ENCODE measurements around the gene HEXA.

HEXA gene

GRCh38 chr15:72344602-72345001, 31.2 kb downstream of the HEXA start:
- Histone ChIP-seq H3K27me3 (ENCODE audit: control insufficient read depth in 3 of 3, insufficient read depth in 3 of 3, low read depth in 1 of 3, low read length in 3 of 3) (no peaks in the 10 kb centered on the region), H3K9me3 (replicated peaks in 1 of 2; ENCODE audit: control insufficient read depth in 2 of 2, insufficient read depth in 1 of 2, low read depth in 1 of 2, low read length in 2 of 2) (no peaks in the 10 kb centered on the region), H3K27ac (replicated peaks; ENCODE audit: low read length) (no peak overlapping the region), H3K4me2 (ENCODE audit: insufficient read depth, low read length, poor library complexity, severe bottlenecking) (no peak overlapping the region), H2AFZ (ENCODE audit: low read length) (no peak overlapping the region), H4K91ac (ENCODE audit: low read depth, low read length, poor library complexity) (no peak overlapping the region), H2BK5ac (ENCODE audit: low read length) (no peak overlapping the region), H3K36me3 (replicated peaks in 1 of 2; ENCODE audit: control insufficient read depth in 2 of 2, insufficient read depth in 2 of 2, low read length in 2 of 2) (peaks cover 18 to 67% of the 10 kb centered on the region in 2 donors), H3K9ac (ENCODE audit: low read depth, low read length, poor library complexity) (no peak overlapping the region), H2BK12ac (ENCODE audit: low read length) (no peak overlapping the region), H3K4me1 (ENCODE audit: control insufficient read depth in 2 of 2, insufficient read depth in 1 of 2, low read depth in 1 of 2, low read length in 2 of 2) (peaks cover 0 to 1% of the 10 kb centered on the region in 2 donors), H3K79me1 (ENCODE audit: low read depth, low read length) (no peaks in the 10 kb centered on the region), H2BK120ac (ENCODE audit: low read depth, low read length) (no peak overlapping the region), H3K4me3 (ENCODE audit: low read length in 2 of 2) (no peak overlapping the region), H3K18ac (ENCODE audit: low read length) (no peak overlapping the region), H3K4ac (ENCODE audit: low read length) (no peak overlapping the region), H2BK15ac (ENCODE audit: low read length) (no peak overlapping the region), H4K8ac (ENCODE audit: low read depth, low read length) (no peak overlapping the region), H2AK5ac (ENCODE audit: low read depth, low read length) (no peak overlapping the region), H3K14ac (ENCODE audit: low read length) (no peak overlapping the region), H3K23ac (ENCODE audit: low read depth, low read length, poor library complexity) (no peak overlapping the region)
- WGBS, 2 donors (ENCODE audit: extremely low coverage in 2 of 2, insufficient read length in 2 of 2, insufficient replicate concordance in 1 of 2), result no CpG with 5 or more reads among the region's 1 CpG
- no peak for DNase-seq (ENCODE audit: low spot score)

- Histone ChIP-seq H2BK15ac (ENCODE audit: low read length) (no peak overlapping the region), H3K79me1 (ENCODE audit: low read depth, low read length) (no peaks in the 10 kb centered on the region), H2AK5ac (ENCODE audit: low read depth, low read length) (no peak overlapping the region), H3K18ac (ENCODE audit: low read length) (no peak overlapping the region), H3K23ac (ENCODE audit: low read depth, low read length, poor library complexity) (no peak overlapping the region), H3K9me3 (replicated peaks in 1 of 2; ENCODE audit: control insufficient read depth in 2 of 2, insufficient read depth in 1 of 2, low read depth in 1 of 2, low read length in 2 of 2) (no peaks in the 10 kb centered on the region), H3K4me1 (ENCODE audit: control insufficient read depth in 2 of 2, insufficient read depth in 1 of 2, low read depth in 1 of 2, low read length in 2 of 2) (peaks cover 0 to 1% of the 10 kb centered on the region in 2 donors), H2BK120ac (ENCODE audit: low read depth, low read length) (no peak overlapping the region), H2BK12ac (ENCODE audit: low read length) (no peak overlapping the region), H4K8ac (ENCODE audit: low read depth, low read length) (no peak overlapping the region), H3K14ac (ENCODE audit: low read length) (no peak overlapping the region), H2AFZ (ENCODE audit: low read length) (no peak overlapping the region), H3K9ac (ENCODE audit: low read depth, low read length, poor library complexity) (no peak overlapping the region), H3K4ac (ENCODE audit: low read length) (no peak overlapping the region), H4K91ac (ENCODE audit: low read depth, low read length, poor library complexity) (no peak overlapping the region), H3K27ac (replicated peaks; ENCODE audit: low read length) (no peak overlapping the region), H3K36me3 (replicated peaks in 1 of 2; ENCODE audit: control insufficient read depth in 2 of 2, insufficient read depth in 2 of 2, low read length in 2 of 2) (peaks cover 15 to 46% of the 10 kb centered on the region in 2 donors), H3K27me3 (ENCODE audit: control insufficient read depth in 3 of 3, insufficient read depth in 3 of 3, low read depth in 1 of 3, low read length in 3 of 3) (no peaks in the 10 kb centered on the region), H3K4me3 (ENCODE audit: low read length in 2 of 2) (no peak overlapping the region), H2BK5ac (ENCODE audit: low read length) (no peak overlapping the region), H3K4me2 (ENCODE audit: insufficient read depth, low read length, poor library complexity, severe bottlenecking) (no peak overlapping the region)
- WGBS, 2 donors (ENCODE audit: extremely low coverage in 2 of 2, insufficient read length in 2 of 2, insufficient replicate concordance in 1 of 2), result no CpG with 5 or more reads among the region's 11 CpGs
- DNase-seq (ENCODE audit: low spot score), result no peak
Measured at GRCh38 chr15:72342385-72342784, 33.4 kb downstream of the HEXA start.

GRCh38 chr15:72341361-72341760, 34.5 kb downstream of the HEXA start:
- no peak overlapping the region for H4K8ac ChIP-seq (ENCODE audit: low read depth, low read length)
- H3K79me1 ChIP-seq (ENCODE audit: low read depth, low read length), result no peaks in the 10 kb centered on the region
- H3K9me3 ChIP-seq (replicated peaks in 1 of 2; ENCODE audit: control insufficient read depth in 2 of 2, insufficient read depth in 1 of 2, low read depth in 1 of 2, low read length in 2 of 2), result no peaks in the 10 kb centered on the region
- no peaks in the 10 kb centered on the region for H3K27me3 ChIP-seq (ENCODE audit: control insufficient read depth in 3 of 3, insufficient read depth in 3 of 3, low read depth in 1 of 3, low read length in 3 of 3)
- H3K4ac ChIP-seq (ENCODE audit: low read length), result no peak overlapping the region
- H3K4me3 ChIP-seq (ENCODE audit: low read length in 2 of 2), result no peak overlapping the region
- H2BK5ac ChIP-seq (ENCODE audit: low read length), result no peak overlapping the region
- H4K91ac ChIP-seq (ENCODE audit: low read depth, low read length, poor library complexity), result no peak overlapping the region
- no peak overlapping the region for H2AK5ac ChIP-seq (ENCODE audit: low read depth, low read length)
- peak; percentile 18 for DNase-seq (ENCODE audit: low spot score)
- no peak overlapping the region for H3K27ac ChIP-seq (replicated peaks; ENCODE audit: low read length)
- H3K4me2 ChIP-seq (ENCODE audit: insufficient read depth, low read length, poor library complexity, severe bottlenecking), result no peak overlapping the region
- H2AFZ ChIP-seq (ENCODE audit: low read length), result no peak overlapping the region
- peaks cover 9 to 35% of the 10 kb centered on the region in 2 donors for H3K36me3 ChIP-seq (replicated peaks in 1 of 2; ENCODE audit: control insufficient read depth in 2 of 2, insufficient read depth in 2 of 2, low read length in 2 of 2)
- no peak overlapping the region for H3K18ac ChIP-seq (ENCODE audit: low read length)
- H3K4me1 ChIP-seq (ENCODE audit: control insufficient read depth in 2 of 2, insufficient read depth in 1 of 2, low read depth in 1 of 2, low read length in 2 of 2), result peaks cover 0 to 1% of the 10 kb centered on the region in 2 donors
- H2BK120ac ChIP-seq (ENCODE audit: low read depth, low read length), result no peak overlapping the region
- no peak overlapping the region for H3K9ac ChIP-seq (ENCODE audit: low read depth, low read length, poor library complexity)
- no CpG with 5 or more reads among the region's 6 CpGs for WGBS, 2 donors (ENCODE audit: extremely low coverage in 2 of 2, insufficient read length in 2 of 2, insufficient replicate concordance in 1 of 2)
- no peak overlapping the region for H2BK15ac ChIP-seq (ENCODE audit: low read length)
- no peak overlapping the region for H3K23ac ChIP-seq (ENCODE audit: low read depth, low read length, poor library complexity)
- no peak overlapping the region for H3K14ac ChIP-seq (ENCODE audit: low read length)
- no peak overlapping the region for H2BK12ac ChIP-seq (ENCODE audit: low read length)

DNA sequence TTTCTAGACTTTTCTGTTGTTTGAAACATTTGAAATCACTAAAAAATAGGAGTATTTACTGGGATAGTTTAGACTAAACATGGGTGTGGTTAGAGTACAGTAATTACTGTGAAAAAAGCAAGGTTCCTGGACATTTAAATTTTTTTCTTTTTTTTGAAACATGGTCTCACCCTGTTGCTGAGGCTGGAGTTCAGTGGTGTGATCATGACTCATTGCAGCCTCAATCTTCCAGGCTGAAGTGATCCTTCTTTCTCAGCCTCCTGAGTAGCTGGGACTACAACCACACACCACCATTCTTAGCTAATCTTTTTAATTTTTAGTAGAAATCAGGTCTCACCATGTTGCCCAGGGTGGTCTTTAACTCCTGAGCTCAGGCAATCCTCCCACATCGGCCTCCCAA, 35.4 kb downstream of the HEXA start:
- no peak for DNase-seq (ENCODE audit: low spot score)
- Histone ChIP-seq H3K4me3 (ENCODE audit: low read length in 2 of 2) (no peak overlapping the region), H3K4me1 (ENCODE audit: control insufficient read depth in 2 of 2, insufficient read depth in 1 of 2, low read depth in 1 of 2, low read length in 2 of 2) (peaks cover 0 to 1% of the 10 kb centered on the region in 2 donors), H3K27ac (replicated peaks; ENCODE audit: low read length) (no peak overlapping the region), H3K79me1 (ENCODE audit: low read depth, low read length) (no peaks in the 10 kb centered on the region), H3K9ac (ENCODE audit: low read depth, low read length, poor library complexity) (no peak overlapping the region), H2BK12ac (ENCODE audit: low read length) (no peak overlapping the region), H3K36me3 (replicated peaks in 1 of 2; ENCODE audit: control insufficient read depth in 2 of 2, insufficient read depth in 2 of 2, low read length in 2 of 2) (peaks cover 4 to 25% of the 10 kb centered on the region in 2 donors), H3K27me3 (ENCODE audit: control insufficient read depth in 3 of 3, insufficient read depth in 3 of 3, low read depth in 1 of 3, low read length in 3 of 3) (no peaks in the 10 kb centered on the region), H2AFZ (ENCODE audit: low read length) (no peak overlapping the region), H3K9me3 (replicated peaks in 1 of 2; ENCODE audit: control insufficient read depth in 2 of 2, insufficient read depth in 1 of 2, low read depth in 1 of 2, low read length in 2 of 2) (no peaks in the 10 kb centered on the region), H3K4ac (ENCODE audit: low read length) (no peak overlapping the region), H3K23ac (ENCODE audit: low read depth, low read length, poor library complexity) (no peak overlapping the region), H3K14ac (ENCODE audit: low read length) (no peak overlapping the region), H2BK120ac (ENCODE audit: low read depth, low read length) (no peak overlapping the region), H4K91ac (ENCODE audit: low read depth, low read length, poor library complexity) (no peak overlapping the region), H3K4me2 (ENCODE audit: insufficient read depth, low read length, poor library complexity, severe bottlenecking) (no peak overlapping the region), H3K18ac (ENCODE audit: low read length) (no peak overlapping the region), H4K8ac (ENCODE audit: low read depth, low read length) (no peak overlapping the region), H2AK5ac (ENCODE audit: low read depth, low read length) (no peak overlapping the region), H2BK15ac (ENCODE audit: low read length) (no peak overlapping the region), H2BK5ac (ENCODE audit: low read length) (no peak overlapping the region)
- no CpG with 5 or more reads among the region's 1 CpG for WGBS, 2 donors (ENCODE audit: extremely low coverage in 2 of 2, insufficient read length in 2 of 2, insufficient replicate concordance in 1 of 2)
